ENCODE measurements around the gene NPL. TPM values are rescaled to one million over a fixed set of nuclear protein-coding genes. Genes with fewer than 3 reads are reported as not detected.

NPL gene
- total and polyA plus RNA-seq, 2 of the 13 experiments (the other 11 are each of a cell fraction or from before 2014, with no cell fraction given) = 0.03 to 0.04 TPM

DNA sequence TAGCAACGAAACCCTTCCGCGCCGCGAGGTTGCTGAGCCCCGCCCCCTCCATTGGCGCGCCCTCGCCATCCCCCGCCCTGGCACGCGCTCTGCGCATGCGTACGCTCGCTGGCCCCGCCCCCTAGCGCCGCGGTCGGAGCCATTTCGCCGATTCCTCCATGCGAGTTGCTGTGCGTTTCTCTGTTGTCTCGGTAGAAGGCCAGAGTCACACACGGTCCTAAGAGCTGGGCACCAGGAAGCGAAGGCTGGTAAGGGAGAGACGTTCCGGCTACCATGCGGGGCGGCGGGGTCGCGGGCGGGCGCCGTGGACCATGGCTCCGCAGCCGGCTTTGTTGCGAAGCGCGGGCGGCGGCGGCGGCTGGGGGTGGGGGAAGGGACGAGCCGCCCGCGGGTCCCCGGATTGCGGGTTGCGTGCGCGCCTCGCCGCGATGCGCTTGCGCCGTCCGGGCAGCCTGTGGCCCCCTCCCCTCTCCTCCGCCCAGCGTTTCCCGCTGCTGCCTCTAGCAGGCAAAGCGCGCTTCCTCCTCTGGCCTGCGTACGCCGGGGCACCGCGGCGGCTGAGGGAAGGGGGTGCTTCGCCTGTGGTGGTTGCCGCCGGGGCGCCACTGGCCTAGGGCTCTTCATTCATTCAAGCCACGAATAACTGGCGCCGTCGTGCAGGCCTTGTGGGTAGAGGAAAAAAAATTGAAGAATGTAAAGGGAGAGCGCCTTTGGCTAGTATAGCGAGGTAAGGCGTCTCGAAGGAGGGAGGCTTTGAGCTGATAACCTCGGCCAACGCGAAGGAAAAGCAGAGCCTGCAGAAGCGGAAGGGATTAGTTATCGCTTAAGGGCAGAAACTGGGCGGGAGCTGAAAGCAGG lies 49.9 kb downstream of the NPL start, which contains the start of gene DHX9 (continued):
- TF ChIP-seq, protein P1, sequence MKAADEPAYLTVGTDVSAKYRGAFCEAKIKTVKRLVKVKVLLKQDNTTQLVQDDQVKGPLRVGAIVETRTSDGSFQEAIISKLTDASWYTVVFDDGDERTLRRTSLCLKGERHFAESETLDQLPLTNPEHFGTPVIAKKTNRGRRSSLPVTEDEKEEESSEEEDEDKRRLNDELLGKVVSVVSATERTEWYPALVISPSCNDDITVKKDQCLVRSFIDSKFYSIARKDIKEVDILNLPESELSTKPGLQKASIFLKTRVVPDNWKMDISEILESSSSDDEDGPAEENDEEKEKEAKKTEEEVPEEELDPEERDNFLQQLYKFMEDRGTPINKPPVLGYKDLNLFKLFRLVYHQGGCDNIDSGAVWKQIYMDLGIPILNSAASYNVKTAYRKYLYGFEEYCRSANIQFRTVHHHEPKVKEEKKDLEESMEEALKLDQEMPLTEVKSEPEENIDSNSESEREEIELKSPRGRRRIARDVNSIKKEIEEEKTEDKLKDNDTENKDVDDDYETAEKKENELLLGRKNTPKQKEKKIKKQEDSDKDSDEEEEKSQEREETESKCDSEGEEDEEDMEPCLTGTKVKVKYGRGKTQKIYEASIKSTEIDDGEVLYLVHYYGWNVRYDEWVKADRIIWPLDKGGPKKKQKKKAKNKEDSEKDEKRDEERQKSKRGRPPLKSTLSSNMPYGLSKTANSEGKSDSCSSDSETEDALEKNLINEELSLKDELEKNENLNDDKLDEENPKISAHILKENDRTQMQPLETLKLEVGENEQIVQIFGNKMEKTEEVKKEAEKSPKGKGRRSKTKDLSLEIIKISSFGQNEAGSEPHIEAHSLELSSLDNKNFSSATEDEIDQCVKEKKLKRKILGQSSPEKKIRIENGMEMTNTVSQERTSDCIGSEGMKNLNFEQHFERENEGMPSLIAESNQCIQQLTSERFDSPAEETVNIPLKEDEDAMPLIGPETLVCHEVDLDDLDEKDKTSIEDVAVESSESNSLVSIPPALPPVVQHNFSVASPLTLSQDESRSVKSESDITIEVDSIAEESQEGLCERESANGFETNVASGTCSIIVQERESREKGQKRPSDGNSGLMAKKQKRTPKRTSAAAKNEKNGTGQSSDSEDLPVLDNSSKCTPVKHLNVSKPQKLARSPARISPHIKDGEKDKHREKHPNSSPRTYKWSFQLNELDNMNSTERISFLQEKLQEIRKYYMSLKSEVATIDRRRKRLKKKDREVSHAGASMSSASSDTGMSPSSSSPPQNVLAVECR (CRISPR knock-in tag; IDR thresholded peaks at IDR 0.05; ENCODE audit: borderline replicate concordance) = peak; percentile 91
- TF ChIP-seq ZNF83 (CRISPR knock-in tag; IDR thresholded peaks at IDR 0.05; ENCODE audit: borderline replicate concordance) (0 out of 2 replicates have a peak, but pooled peaks have one; percentile 55), NRL (CRISPR knock-in tag; IDR thresholded peaks at IDR 0.05; ENCODE audit: borderline replicate concordance) (peak; percentile 78), SP2 (CRISPR knock-in tag; IDR thresholded peaks at IDR 0.05) (no peak; the same call in 1 of the 2 replicates), ZNF549 (CRISPR knock-in tag; IDR thresholded peaks at IDR 0.05) (no peak), IKZF1 (IDR thresholded peaks at IDR 0.05) (no peak), SP5 (CRISPR knock-in tag; IDR thresholded peaks at IDR 0.05; ENCODE audit: borderline replicate concordance, low read depth) (peak; percentile 35; the same call in 1 of the 2 replicates), GLI4 (CRISPR knock-in tag; IDR thresholded peaks at IDR 0.05; ENCODE audit: borderline replicate concordance) (0 out of 2 replicates have a peak, but pooled peaks have one; percentile 14), ARID2 (CRISPR knock-in tag; IDR thresholded peaks at IDR 0.05; ENCODE audit: borderline replicate concordance) (peak; percentile 79; the same call in 1 of the 2 replicates)
- TF ChIP-seq, protein P2, sequence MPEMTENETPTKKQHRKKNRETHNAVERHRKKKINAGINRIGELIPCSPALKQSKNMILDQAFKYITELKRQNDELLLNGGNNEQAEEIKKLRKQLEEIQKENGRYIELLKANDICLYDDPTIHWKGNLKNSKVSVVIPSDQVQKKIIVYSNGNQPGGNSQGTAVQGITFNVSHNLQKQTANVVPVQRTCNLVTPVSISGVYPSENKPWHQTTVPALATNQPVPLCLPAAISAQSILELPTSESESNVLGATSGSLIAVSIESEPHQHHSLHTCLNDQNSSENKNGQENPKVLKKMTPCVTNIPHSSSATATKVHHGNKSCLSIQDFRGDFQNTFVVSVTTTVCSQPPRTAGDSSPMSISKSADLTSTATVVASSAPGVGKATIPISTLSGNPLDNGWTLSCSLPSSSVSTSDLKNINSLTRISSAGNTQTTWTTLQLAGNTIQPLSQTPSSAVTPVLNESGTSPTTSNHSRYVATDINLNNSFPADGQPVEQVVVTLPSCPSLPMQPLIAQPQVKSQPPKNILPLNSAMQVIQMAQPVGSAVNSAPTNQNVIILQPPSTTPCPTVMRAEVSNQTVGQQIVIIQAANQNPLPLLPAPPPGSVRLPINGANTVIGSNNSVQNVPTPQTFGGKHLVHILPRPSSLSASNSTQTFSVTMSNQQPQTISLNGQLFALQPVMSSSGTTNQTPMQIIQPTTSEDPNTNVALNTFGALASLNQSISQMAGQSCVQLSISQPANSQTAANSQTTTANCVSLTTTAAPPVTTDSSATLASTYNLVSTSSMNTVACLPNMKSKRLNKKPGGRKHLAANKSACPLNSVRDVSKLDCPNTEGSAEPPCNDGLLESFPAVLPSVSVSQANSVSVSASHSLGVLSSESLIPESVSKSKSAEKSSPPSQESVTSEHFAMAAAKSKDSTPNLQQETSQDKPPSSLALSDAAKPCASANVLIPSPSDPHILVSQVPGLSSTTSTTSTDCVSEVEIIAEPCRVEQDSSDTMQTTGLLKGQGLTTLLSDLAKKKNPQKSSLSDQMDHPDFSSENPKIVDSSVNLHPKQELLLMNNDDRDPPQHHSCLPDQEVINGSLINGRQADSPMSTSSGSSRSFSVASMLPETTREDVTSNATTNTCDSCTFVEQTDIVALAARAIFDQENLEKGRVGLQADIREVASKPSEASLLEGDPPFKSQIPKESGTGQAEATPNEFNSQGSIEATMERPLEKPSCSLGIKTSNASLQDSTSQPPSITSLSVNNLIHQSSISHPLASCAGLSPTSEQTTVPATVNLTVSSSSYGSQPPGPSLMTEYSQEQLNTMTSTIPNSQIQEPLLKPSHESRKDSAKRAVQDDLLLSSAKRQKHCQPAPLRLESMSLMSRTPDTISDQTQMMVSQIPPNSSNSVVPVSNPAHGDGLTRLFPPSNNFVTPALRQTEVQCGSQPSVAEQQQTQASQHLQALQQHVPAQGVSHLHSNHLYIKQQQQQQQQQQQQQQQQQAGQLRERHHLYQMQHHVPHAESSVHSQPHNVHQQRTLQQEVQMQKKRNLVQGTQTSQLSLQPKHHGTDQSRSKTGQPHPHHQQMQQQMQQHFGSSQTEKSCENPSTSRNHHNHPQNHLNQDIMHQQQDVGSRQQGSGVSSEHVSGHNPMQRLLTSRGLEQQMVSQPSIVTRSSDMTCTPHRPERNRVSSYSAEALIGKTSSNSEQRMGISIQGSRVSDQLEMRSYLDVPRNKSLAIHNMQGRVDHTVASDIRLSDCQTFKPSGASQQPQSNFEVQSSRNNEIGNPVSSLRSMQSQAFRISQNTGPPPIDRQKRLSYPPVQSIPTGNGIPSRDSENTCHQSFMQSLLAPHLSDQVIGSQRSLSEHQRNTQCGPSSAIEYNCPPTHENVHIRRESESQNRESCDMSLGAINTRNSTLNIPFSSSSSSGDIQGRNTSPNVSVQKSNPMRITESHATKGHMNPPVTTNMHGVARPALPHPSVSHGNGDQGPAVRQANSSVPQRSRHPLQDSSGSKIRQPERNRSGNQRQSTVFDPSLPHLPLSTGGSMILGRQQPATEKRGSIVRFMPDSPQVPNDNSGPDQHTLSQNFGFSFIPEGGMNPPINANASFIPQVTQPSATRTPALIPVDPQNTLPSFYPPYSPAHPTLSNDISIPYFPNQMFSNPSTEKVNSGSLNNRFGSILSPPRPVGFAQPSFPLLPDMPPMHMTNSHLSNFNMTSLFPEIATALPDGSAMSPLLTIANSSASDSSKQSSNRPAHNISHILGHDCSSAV (CRISPR knock-in tag; IDR thresholded peaks at IDR 0.05; ENCODE audit: borderline replicate concordance) = no peak
- TF ChIP-seq, protein P3, sequence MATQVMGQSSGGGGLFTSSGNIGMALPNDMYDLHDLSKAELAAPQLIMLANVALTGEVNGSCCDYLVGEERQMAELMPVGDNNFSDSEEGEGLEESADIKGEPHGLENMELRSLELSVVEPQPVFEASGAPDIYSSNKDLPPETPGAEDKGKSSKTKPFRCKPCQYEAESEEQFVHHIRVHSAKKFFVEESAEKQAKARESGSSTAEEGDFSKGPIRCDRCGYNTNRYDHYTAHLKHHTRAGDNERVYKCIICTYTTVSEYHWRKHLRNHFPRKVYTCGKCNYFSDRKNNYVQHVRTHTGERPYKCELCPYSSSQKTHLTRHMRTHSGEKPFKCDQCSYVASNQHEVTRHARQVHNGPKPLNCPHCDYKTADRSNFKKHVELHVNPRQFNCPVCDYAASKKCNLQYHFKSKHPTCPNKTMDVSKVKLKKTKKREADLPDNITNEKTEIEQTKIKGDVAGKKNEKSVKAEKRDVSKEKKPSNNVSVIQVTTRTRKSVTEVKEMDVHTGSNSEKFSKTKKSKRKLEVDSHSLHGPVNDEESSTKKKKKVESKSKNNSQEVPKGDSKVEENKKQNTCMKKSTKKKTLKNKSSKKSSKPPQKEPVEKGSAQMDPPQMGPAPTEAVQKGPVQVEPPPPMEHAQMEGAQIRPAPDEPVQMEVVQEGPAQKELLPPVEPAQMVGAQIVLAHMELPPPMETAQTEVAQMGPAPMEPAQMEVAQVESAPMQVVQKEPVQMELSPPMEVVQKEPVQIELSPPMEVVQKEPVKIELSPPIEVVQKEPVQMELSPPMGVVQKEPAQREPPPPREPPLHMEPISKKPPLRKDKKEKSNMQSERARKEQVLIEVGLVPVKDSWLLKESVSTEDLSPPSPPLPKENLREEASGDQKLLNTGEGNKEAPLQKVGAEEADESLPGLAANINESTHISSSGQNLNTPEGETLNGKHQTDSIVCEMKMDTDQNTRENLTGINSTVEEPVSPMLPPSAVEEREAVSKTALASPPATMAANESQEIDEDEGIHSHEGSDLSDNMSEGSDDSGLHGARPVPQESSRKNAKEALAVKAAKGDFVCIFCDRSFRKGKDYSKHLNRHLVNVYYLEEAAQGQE (IDR thresholded peaks at IDR 0.05; ENCODE audit: borderline replicate concordance in 1 of 2, low read depth in 1 of 2, low read length in 2 of 2) = peak in 1 of 2 experiments; percentile 49; a peak in 1 of 4 replicates

Measured in HepG2 (cell line).